Ovary (tissue), 9 donors: ENCODE data around the gene PRRT2. TPM values are rescaled to one million over a fixed set of nuclear protein-coding genes. Genes with fewer than 3 reads are reported as not detected.

Experiments
- DNase-seq, 5 donors: peaks; one replicate each; pipeline ENCODE4 v3.0.0-alpha.2; 2019 to 2020
- H3K27ac ChIP-seq, 2 donors: fragments of 200-600 bp; one replicate each; pipeline versions ENCODE4 v1.5.1 to v1.8.0; 2019 to 2022
- H3K27me3 ChIP-seq: fragments of 200-600 bp; one replicate; pipeline ENCODE4 v1.8.0; 2022
- H3K36me3 ChIP-seq: fragments of 200-600 bp; sonication (generic); one replicate; pipeline ENCODE4 v1.5.1; 2019
- H3K4me1 ChIP-seq: one replicate; pipeline ENCODE4 v1.8.1; 2013; ENCODE audit warnings: mild to moderate bottlenecking, moderate library complexity; ENCODE audit not compliant: insufficient read depth
- H3K4me3 ChIP-seq: fragments of 200-600 bp; sonication (generic); one replicate; pipeline ENCODE4 v1.5.1; 2017
- H3K9me3 ChIP-seq, 2 donors: fragments of 200-600 bp in 1 of 2; sonication (generic) in 1 of 2; one replicate each; pipeline versions ENCODE4 v1.5.1 to v1.8.1; 2013 to 2019; ENCODE audit warnings: mild to moderate bottlenecking in 1 of 2, moderate library complexity in 1 of 2
- EP300 ChIP-seq: sonication (generic); formaldehyde crosslinking; IDR thresholded peaks from one replicate; pipeline ENCODE4 v1.6.1; 2017; ENCODE audit warnings: antibody characterized with exemption
- POLR2A ChIP-seq: fragments of 450-650 bp; IDR thresholded peaks from one replicate; pipeline ENCODE4 v1.6.1; 2017; ENCODE audit warnings: antibody characterized with exemption, mild to moderate bottlenecking, moderate library complexity
- WGBS, 3 donors: extraction: QIAGEN DNeasy Blood & Tissue Kit in 1 of 3; methylation state at CpG; one replicate each; pipeline versions ENCODE4 v1.1.5 to v1.1.7; 2013 to 2017; 5-methylcytosine and 5-hydroxymethylcytosine counted together
- intact Hi-C, 4 donors: fragments of 100-400 bp; cut with DNase I; formaldehyde crosslinking; loops; one replicate each; pipeline versions ENCODE4 v1.11.0 to v1.15.1; 2022 to 2023
- polyA plus RNA-seq, 2 donors: library from polyadenylated mRNA; stranded (reverse); fragments of 200-250 nt in 1 of 2; fragments of 350-450 nt in 1 of 2; fragmentation: Illumina TruSeq in 1 of 2; extraction: RNeasy Lipid Tissue Mini Kit (QIAGEN cat#74804) in 1 of 2; gene quantifications; one replicate each; pipeline ENCODE4 v1.2.3, GENCODE V29; 2013 to 2014
- small RNA-seq: library from RNA; depleted of rRNA; stranded (forward); fragments of <200 nt; gene quantifications from one replicate; pipeline ENCODE3, GENCODE V24; 2016
- total RNA-seq, 7 donors: library from RNA; depleted of rRNA in 2 of 7; stranded (reverse); fragments of >200 nt in 2 of 7; fragmentation: NEBNext Ultra II Directional in 3 of 7; extraction: Animal tissue kit (Norgen Biotek cat#: 25700) in 3 of 7; gene quantifications; one replicate each; pipeline versions ENCODE4 v1.1.0 to v1.2.4, GENCODE V29; 2016 to 2023
- TF ChIP-seq, protein P1 (sequence below), 3 donors: fragments of 450-650 bp in 2 of 3; fragments of 200-600 bp in 1 of 3; IDR thresholded peaks; one replicate each; pipeline versions ENCODE4 v1.5.1 to v1.8.0; 2016 to 2022; ENCODE audit warnings: antibody characterized with exemption in 3 of 3, mild to moderate bottlenecking in 1 of 3
- donor health status: DM: no; HTN: no; CAD: no; lungs with moderate emphysema.
- donor health status: DM: no; HTN: no; CAD: no.
- donor health status: Bipolar disorder and iron deficiency.
- donor health status: DM: yes; HTN: yes; CAD: no.
- donor health status: DM: no; HTN: no; CAD: no.
- donor health status: DM: yes; HTN: yes; CAD: no.

Gene PRRT2
- total and polyA plus RNA-seq, 9 donors = 6.3 to 64.5 (median 33.4) TPM

DNA sequence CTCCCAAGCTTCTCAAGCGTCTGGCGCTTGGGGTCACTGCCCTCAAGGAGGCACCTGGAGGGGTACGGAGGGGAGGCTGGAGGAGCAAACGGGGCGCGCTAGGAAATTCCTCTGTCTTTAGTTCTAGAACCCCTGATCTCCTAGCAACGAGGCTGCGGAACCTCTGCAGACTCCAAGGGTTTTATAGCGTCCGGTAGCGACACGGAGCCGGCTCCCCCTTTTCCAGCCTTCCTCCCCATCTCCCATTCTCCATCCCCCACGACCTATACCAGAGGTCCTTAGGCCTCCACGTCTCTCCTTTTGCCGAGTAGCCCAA lies 51.6 kb downstream of the PRRT2 start:
- WGBS, 3 donors = 21 to 28% (median 24%) methylated on average over 16 of the region's 16 CpGs
- H3K4me3 ChIP-seq = no peak overlapping the region
- H3K9me3 ChIP-seq = no peaks in the 10 kb centered on the region
- no peaks in the 10 kb centered on the region for H3K27me3 ChIP-seq
- no peak for DNase-seq
- peak overlapping the region; percentile 89 to 93 for H3K27ac ChIP-seq
- H3K36me3 ChIP-seq = no peaks in the 10 kb centered on the region
- no peak for TF ChIP-seq POLR2A
- no peak for TF ChIP-seq EP300
- TF ChIP-seq, protein P1, sequence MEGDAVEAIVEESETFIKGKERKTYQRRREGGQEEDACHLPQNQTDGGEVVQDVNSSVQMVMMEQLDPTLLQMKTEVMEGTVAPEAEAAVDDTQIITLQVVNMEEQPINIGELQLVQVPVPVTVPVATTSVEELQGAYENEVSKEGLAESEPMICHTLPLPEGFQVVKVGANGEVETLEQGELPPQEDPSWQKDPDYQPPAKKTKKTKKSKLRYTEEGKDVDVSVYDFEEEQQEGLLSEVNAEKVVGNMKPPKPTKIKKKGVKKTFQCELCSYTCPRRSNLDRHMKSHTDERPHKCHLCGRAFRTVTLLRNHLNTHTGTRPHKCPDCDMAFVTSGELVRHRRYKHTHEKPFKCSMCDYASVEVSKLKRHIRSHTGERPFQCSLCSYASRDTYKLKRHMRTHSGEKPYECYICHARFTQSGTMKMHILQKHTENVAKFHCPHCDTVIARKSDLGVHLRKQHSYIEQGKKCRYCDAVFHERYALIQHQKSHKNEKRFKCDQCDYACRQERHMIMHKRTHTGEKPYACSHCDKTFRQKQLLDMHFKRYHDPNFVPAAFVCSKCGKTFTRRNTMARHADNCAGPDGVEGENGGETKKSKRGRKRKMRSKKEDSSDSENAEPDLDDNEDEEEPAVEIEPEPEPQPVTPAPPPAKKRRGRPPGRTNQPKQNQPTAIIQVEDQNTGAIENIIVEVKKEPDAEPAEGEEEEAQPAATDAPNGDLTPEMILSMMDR (IDR thresholded peaks at IDR 0.05) = peak in 1 of 3 donors; percentile 7
- peaks cover 4% of the 10 kb centered on the region for H3K4me1 ChIP-seq
- intact Hi-C loops = loop anchor here in 1 of 4 donors (10.0 kb wide), 1 partner anchor 141 kb away; no protein-coding TSS in a partner anchor

DNA sequence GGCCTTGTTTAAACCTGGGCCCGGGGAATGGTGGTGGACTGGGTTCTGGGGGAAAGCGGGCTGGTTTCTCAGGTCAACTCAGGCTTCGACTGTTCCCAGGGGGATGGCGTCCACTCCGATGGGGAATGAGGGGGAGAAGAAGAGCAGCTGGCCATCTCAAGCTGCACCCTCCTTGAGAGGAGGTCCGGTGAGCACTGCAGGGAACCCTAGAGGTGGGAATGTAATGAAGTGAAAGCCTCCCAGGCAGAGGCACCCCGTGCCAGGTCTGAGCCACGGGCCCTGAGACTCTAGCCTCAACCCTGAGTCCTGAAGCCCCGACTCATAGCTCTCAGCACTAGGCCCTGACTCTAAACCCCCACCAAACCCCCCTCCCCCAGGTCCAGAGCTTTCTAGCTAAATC lies 52.2 kb downstream of the PRRT2 start:
- Histone ChIP-seq H3K9me3 (no peaks in the 10 kb centered on the region), H3K4me1 (peaks cover 4% of the 10 kb centered on the region), H3K27me3 (no peaks in the 10 kb centered on the region), H3K4me3 (no peak overlapping the region), H3K27ac (no peak overlapping the region), H3K36me3 (no peaks in the 10 kb centered on the region)
- no peak for TF ChIP-seq POLR2A
- no peak for TF ChIP-seq EP300
- TF ChIP-seq, protein P1 (IDR thresholded peaks at IDR 0.05) = no peak
- intact Hi-C loops = loop anchor here in 1 of 4 donors (10.0 kb wide), 1 partner anchor 141 kb away; no protein-coding TSS in a partner anchor
- 65 to 71% (median 66%) methylated on average over 9 of the region's 9 CpGs for WGBS, 3 donors
- DNase-seq = no peak

Small RNA genes within 50 kb of the gene (small RNA-seq; reads per million reads assigned to genes)
- gene AC009133.6 = not detected
- gene AC120114.4 = not detected

Other genes starting within 250 kb of the PRRT2 start
- gene SPN, start 148.9 kb upstream of the PRRT2 start, total RNA-seq = 1 to 10 TPM in 3 of 7 donors, under 1 TPM in 4; 0.60 to 2.3 (median 0.88) TPM
- gene SPN, start 148.9 kb upstream of the PRRT2 start, polyA plus RNA-seq = 1 to 10 TPM in 1 of 2 donors, under 1 TPM in 1; 0.42 to 5.1 TPM
- 10 to 100 TPM; 31.8 to 67.9 (median 43.1) TPM for gene QPRT, start 133.0 kb upstream of the PRRT2 start, total RNA-seq
- 10 to 100 TPM; 21.4 to 47.7 TPM for gene QPRT, start 133.0 kb upstream of the PRRT2 start, polyA plus RNA-seq
- gene C16orf54, start 66.2 kb upstream of the PRRT2 start, total RNA-seq = under 1 TPM; 0.12 to 0.72 (median 0.30) TPM
- gene C16orf54, start 66.2 kb upstream of the PRRT2 start, polyA plus RNA-seq = 1 to 10 TPM in 1 of 2 donors, under 1 TPM in 1; 0.16 to 1.7 TPM
- under 1 TPM in 3 of 7 donors, not detected in 4; 0.07 to 0.48 (median 0.15) TPM for gene ZG16, start 33.9 kb upstream of the PRRT2 start, total RNA-seq
- gene ZG16, start 33.9 kb upstream of the PRRT2 start, polyA plus RNA-seq = not detected
- 10 to 100 TPM; 15.9 to 31.0 (median 20.7) TPM for gene KIF22, start 21.4 kb upstream of the PRRT2 start, total RNA-seq
- gene KIF22, start 21.4 kb upstream of the PRRT2 start, polyA plus RNA-seq = 10 to 100 TPM; 14.4 to 30.6 TPM
- gene MAZ, start 5.7 kb upstream of the PRRT2 start, total RNA-seq = 100 to 1,000 TPM in 5 of 7 donors, 10 to 100 TPM in 2; 50.6 to 256 (median 192) TPM
- 100 to 1,000 TPM; 105 to 152 TPM for gene MAZ, start 5.7 kb upstream of the PRRT2 start, polyA plus RNA-seq
- 10 to 100 TPM; 41.3 to 83.6 (median 66.6) TPM for gene PAGR1, start 4.0 kb downstream of the PRRT2 start, total RNA-seq
- 10 to 100 TPM; 13.9 to 63.3 TPM for gene PAGR1, start 4.0 kb downstream of the PRRT2 start, polyA plus RNA-seq
- 100 to 1,000 TPM in 6 of 7 donors, 10 to 100 TPM in 1; 74.2 to 191 (median 138) TPM for gene MVP, start 8.3 kb downstream of the PRRT2 start, total RNA-seq
- 10 to 100 TPM; 56.4 to 93.3 TPM for gene MVP, start 8.3 kb downstream of the PRRT2 start, polyA plus RNA-seq
- gene CDIPT, start 51.0 kb downstream of the PRRT2 start, total RNA-seq = 100 to 1,000 TPM in 4 of 7 donors, 10 to 100 TPM in 3; 88.2 to 121 (median 110) TPM
- 100 to 1,000 TPM in 1 of 2 donors, 10 to 100 TPM in 1; 47.6 to 145 TPM for gene CDIPT, start 51.0 kb downstream of the PRRT2 start, polyA plus RNA-seq
- 10 to 100 TPM in 1 of 7 donors, 1 to 10 TPM in 5, under 1 TPM in 1; 0.73 to 13.3 (median 3.1) TPM for gene SEZ6L2, start 87.4 kb downstream of the PRRT2 start, total RNA-seq
- gene SEZ6L2, start 87.4 kb downstream of the PRRT2 start, polyA plus RNA-seq = 1 to 10 TPM; 2.9 to 5.1 TPM
- gene ASPHD1, start 88.3 kb downstream of the PRRT2 start, total RNA-seq = 1 to 10 TPM in 5 of 7 donors, under 1 TPM in 1, not detected in 1; 0.53 to 7.8 (median 1.6) TPM
- 1 to 10 TPM in 1 of 2 donors, under 1 TPM in 1; 0.38 to 1.1 TPM for gene ASPHD1, start 88.3 kb downstream of the PRRT2 start, polyA plus RNA-seq
- gene KCTD13, start 114.0 kb downstream of the PRRT2 start, total RNA-seq = 10 to 100 TPM; 18.4 to 36.8 (median 25.5) TPM
- gene KCTD13, start 114.0 kb downstream of the PRRT2 start, polyA plus RNA-seq = 10 to 100 TPM in 1 of 2 donors, 1 to 10 TPM in 1; 7.0 to 16.3 TPM
- 100 to 1,000 TPM in 3 of 7 donors, 10 to 100 TPM in 4; 81.3 to 143 (median 87.4) TPM for gene TMEM219, start 149.9 kb downstream of the PRRT2 start, total RNA-seq
- gene TMEM219, start 149.9 kb downstream of the PRRT2 start, polyA plus RNA-seq = 100 to 1,000 TPM in 1 of 2 donors, 10 to 100 TPM in 1; 84.1 to 124 TPM
- 10 to 100 TPM; 24.8 to 54.0 (median 43.9) TPM for gene TAOK2, start 161.7 kb downstream of the PRRT2 start, total RNA-seq
- 10 to 100 TPM; 19.4 to 33.2 TPM for gene TAOK2, start 161.7 kb downstream of the PRRT2 start, polyA plus RNA-seq
- gene HIRIP3, start 183.4 kb downstream of the PRRT2 start, total RNA-seq = 10 to 100 TPM; 11.8 to 22.7 (median 17.1) TPM
- 10 to 100 TPM; 15.8 to 19.0 TPM for gene HIRIP3, start 183.4 kb downstream of the PRRT2 start, polyA plus RNA-seq
- 10 to 100 TPM; 23.8 to 71.1 (median 55.5) TPM for gene INO80E, start 184.0 kb downstream of the PRRT2 start, total RNA-seq
- 10 to 100 TPM; 38.8 to 81.6 TPM for gene INO80E, start 184.0 kb downstream of the PRRT2 start, polyA plus RNA-seq
- 1 to 10 TPM; 1.4 to 7.2 (median 4.7) TPM for gene DOC2A, start 198.8 kb downstream of the PRRT2 start, total RNA-seq
- gene DOC2A, start 198.8 kb downstream of the PRRT2 start, polyA plus RNA-seq = 1 to 10 TPM; 1.5 to 3.2 TPM
- gene C16orf92, start 211.0 kb downstream of the PRRT2 start, total RNA-seq = not detected
- not detected for gene C16orf92, start 211.0 kb downstream of the PRRT2 start, polyA plus RNA-seq
- gene TLCD3B, start 219.1 kb downstream of the PRRT2 start, total RNA-seq = under 1 TPM in 1 of 7 donors, not detected in 6; 0.15 TPM
- not detected for gene TLCD3B, start 219.1 kb downstream of the PRRT2 start, polyA plus RNA-seq